T-helper 1 cell treated with Interleukin-12 subunit alpha and Interleukin-12 subunit beta and Interleukin-4 antibody, amounts not matched to agents 30 ng/mL and 1 ng/mL, for 36 hours (primary cell): Measurements from ENCODE around the gene MARVELD3. TPM values are rescaled to one million over a fixed set of nuclear protein-coding genes. Genes with fewer than 3 reads are reported as not detected.
"Not testable (repeated sequence)": the region's sequence is repeated elsewhere in the genome, so short reads cannot be mapped to it uniquely, and the experiment has no call there.

Experiments used
- intact Hi-C: fragments of 100-400 bp; cut with micrococcal nuclease; formaldehyde crosslinking; loops from one replicate; pipeline ENCODE4 v1.15.1; 2024
- total RNA-seq: library from RNA; stranded (reverse); gene quantifications from 2 replicates; pipeline ENCODE4 v1.2.3, GENCODE V29; 2022

MARVELD3 gene
- total RNA-seq, 1 donor from 2014 or later: not detected

GRCh38 chr16:71671165-71671564 is 45.2 kb downstream of the MARVELD3 start:
- intact Hi-C loops: no loop called here

GRCh38 chr16:71672125-71672524 is 46.1 kb downstream of the MARVELD3 start:
- intact Hi-C loops: no loop called here

GRCh38 chr16:71672803-71673581 is 47.0 kb downstream of the MARVELD3 start:
- intact Hi-C loops: no loop called here

- intact Hi-C loops: no loop called here
Observed at GRCh38 chr16:71673582-71673973, 47.6 kb downstream of the MARVELD3 start.

GRCh38 chr16:71674229-71674628 is 48.2 kb downstream of the MARVELD3 start:
- intact Hi-C loops: no loop called here

GRCh38 chr16:71675380-71675779 is 49.4 kb downstream of the MARVELD3 start:
- intact Hi-C loops: no loop called here

- intact Hi-C loops: no loop called here
Observed at GRCh38 chr16:71676236-71676635, 50.3 kb downstream of the MARVELD3 start.

GRCh38 chr16:71681360-71681759 is 55.4 kb downstream of the MARVELD3 start:
- intact Hi-C loops: no loop called here

GRCh38 chr16:71684280-71684679 is 58.3 kb downstream of the MARVELD3 start:
- intact Hi-C loops: not testable (repeated sequence)

Other genes with a start within 250 kb of the MARVELD3 start
- gene TLE7, start 184.1 kb upstream of the MARVELD3 start, total RNA-seq: not detected in 2 replicates
- 5.1 TPM in 2 replicates for gene ZNF23, start 163.9 kb upstream of the MARVELD3 start, total RNA-seq
- gene ZNF19, start 136.9 kb upstream of the MARVELD3 start, total RNA-seq: 2.0 TPM in 2 replicates
- gene CHST4, start 99.8 kb upstream of the MARVELD3 start, total RNA-seq: not detected in 2 replicates
- not detected in 2 replicates for gene TAT, start 49.1 kb upstream of the MARVELD3 start, total RNA-seq
- 8.4 and 8.9 TPM in 2 replicates for gene PHLPP2, start 98.5 kb downstream of the MARVELD3 start, total RNA-seq
- 101 TPM in 2 replicates for gene AP1G1, start 182.7 kb downstream of the MARVELD3 start, total RNA-seq
- gene ATXN1L, start 219.8 kb downstream of the MARVELD3 start, total RNA-seq: 25.7 and 26.9 TPM in 2 replicates